ENCODE results near the gene ACAN. TPM values are rescaled to one million over a fixed set of nuclear protein-coding genes. Genes with fewer than 3 reads are reported as not detected.
A peak's percentile ranks its signal among the peaks of the same experiment; 100 is the strongest.

ACAN gene
- total RNA-seq, 1 donor from 2014 or later, result not detected

GRCh38 chr15:88835119-88835518, 31.9 kb downstream of the ACAN start:
- Histone ChIP-seq H3K4me3 (ENCODE audit: low read depth, low read length) (no peak overlapping the region), H3K36me3 (ENCODE audit: control insufficient read depth, insufficient read depth, low read length) (no peaks in the 10 kb centered on the region), H3K27me3 (ENCODE audit: control insufficient read depth, insufficient read depth, low read length) (no peaks in the 10 kb centered on the region)
- FAIRE-seq, result no peak
- DNase-seq (ENCODE audit: low read depth), result no peak
- no peak for TF ChIP-seq CTCF (IDR thresholded peaks at IDR 0.05; ENCODE audit: insufficient read depth, low read length, severe bottlenecking)

- peak; percentile 55 for DNase-seq (ENCODE audit: low read depth)
- no peak for TF ChIP-seq CTCF (IDR thresholded peaks at IDR 0.05; ENCODE audit: insufficient read depth, low read length, severe bottlenecking)
- Histone ChIP-seq H3K4me3 (ENCODE audit: low read depth, low read length) (no peak overlapping the region), H3K27me3 (ENCODE audit: control insufficient read depth, insufficient read depth, low read length) (no peaks in the 10 kb centered on the region), H3K36me3 (ENCODE audit: control insufficient read depth, insufficient read depth, low read length) (no peaks in the 10 kb centered on the region)
- FAIRE-seq, result peak; percentile 50
Measured at GRCh38 chr15:88835646-88836045, 32.4 kb downstream of the ACAN start.

GRCh38 chr15:88838667-88839066, 35.4 kb downstream of the ACAN start:
- no peak overlapping the region for H3K4me3 ChIP-seq (ENCODE audit: low read depth, low read length)
- DNase-seq (ENCODE audit: low read depth), result no peak
- no peak for FAIRE-seq
- H3K36me3 ChIP-seq (ENCODE audit: control insufficient read depth, insufficient read depth, low read length), result no peaks in the 10 kb centered on the region
- TF ChIP-seq CTCF (IDR thresholded peaks at IDR 0.05; ENCODE audit: insufficient read depth, low read length, severe bottlenecking), result no peak
- H3K27me3 ChIP-seq (ENCODE audit: control insufficient read depth, insufficient read depth, low read length), result no peaks in the 10 kb centered on the region

- no peak overlapping the region for H3K4me3 ChIP-seq (ENCODE audit: low read depth, low read length)
- peak; percentile 80 for FAIRE-seq
Measured at GRCh38 chr15:88839146-88839545, 35.9 kb downstream of the ACAN start.

GRCh38 chr15:88839961-88840360, 36.7 kb downstream of the ACAN start:
- TF ChIP-seq CTCF (IDR thresholded peaks at IDR 0.05; ENCODE audit: insufficient read depth, low read length, severe bottlenecking), result no peak
- Histone ChIP-seq H3K36me3 (ENCODE audit: control insufficient read depth, insufficient read depth, low read length) (no peaks in the 10 kb centered on the region), H3K4me3 (ENCODE audit: low read depth, low read length) (no peak overlapping the region), H3K27me3 (ENCODE audit: control insufficient read depth, insufficient read depth, low read length) (no peaks in the 10 kb centered on the region)
- no peak for FAIRE-seq
- DNase-seq (ENCODE audit: low read depth), result no peak

More at GRCh38 chr15:88839146-88839545, 35.9 kb downstream of the ACAN start:
- DNase-seq (ENCODE audit: low read depth), result no peak
- no peak for TF ChIP-seq CTCF (IDR thresholded peaks at IDR 0.05; ENCODE audit: insufficient read depth, low read length, severe bottlenecking)
- no peaks in the 10 kb centered on the region for H3K27me3 ChIP-seq (ENCODE audit: control insufficient read depth, insufficient read depth, low read length)
- H3K36me3 ChIP-seq (ENCODE audit: control insufficient read depth, insufficient read depth, low read length), result no peaks in the 10 kb centered on the region

- no peak overlapping the region for H3K4me3 ChIP-seq (ENCODE audit: low read depth, low read length)
- no peak for TF ChIP-seq CTCF (IDR thresholded peaks at IDR 0.05; ENCODE audit: insufficient read depth, low read length, severe bottlenecking)
- no peaks in the 10 kb centered on the region for H3K27me3 ChIP-seq (ENCODE audit: control insufficient read depth, insufficient read depth, low read length)
- H3K36me3 ChIP-seq (ENCODE audit: control insufficient read depth, insufficient read depth, low read length), result no peaks in the 10 kb centered on the region
- FAIRE-seq (no peak), DNase-seq (ENCODE audit: low read depth) (no peak)
Measured at GRCh38 chr15:88841236-88841635, 38.0 kb downstream of the ACAN start.
